ENCODE data around the gene EIF4E2.

- TF ChIP-seq EZH2 (IDR thresholded peaks at IDR 0.05; ENCODE audit: borderline replicate concordance, low read depth, low read length, severe bottlenecking) (no peak), CTCF (IDR thresholded peaks at IDR 0.05; ENCODE audit: borderline replicate concordance, extremely low read depth, low read length, poor library complexity, severe bottlenecking) (no peak)
These were observed 43.8 kb upstream of the EIF4E2 start for GRCh38 chr2:232506709-232507108.
